ENCODE data around the gene CARMIL1. TPM values are rescaled to one million over a fixed set of nuclear protein-coding genes. Genes with fewer than 3 reads are reported as not detected.

CARMIL1 gene
- total and polyA plus RNA-seq, 11 donors = 2.4 to 9.1 (median 5.3) TPM

DNA sequence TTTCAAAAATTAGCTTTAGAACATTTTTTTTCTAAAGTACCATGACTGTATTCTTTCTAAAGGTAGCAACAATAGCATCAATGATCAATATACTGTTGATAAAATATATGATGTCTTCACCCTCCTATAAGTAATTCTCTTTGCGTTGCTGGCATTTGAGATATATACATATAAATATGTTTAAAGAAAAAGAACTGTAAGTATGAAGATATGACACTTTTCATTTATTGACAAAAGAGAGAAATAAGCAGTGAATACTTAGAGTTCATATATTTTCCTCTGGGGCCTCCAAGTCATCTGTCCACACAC, 323.5 kb downstream of the CARMIL1 start:
- Histone ChIP-seq H3K36me3 (peaks cover 0 to 20% (median 0%) of the 10 kb centered on the region in 9 donors), H3K27ac (no peak overlapping the region), H3K4me1 (no peaks in the 10 kb centered on the region), H3K27me3 (peaks cover 0 to 3% (median 0%) of the 10 kb centered on the region in 9 donors), H3K4me3 (no peak overlapping the region), H3K9me3 (no peaks in the 10 kb centered on the region)
- whole genome bisulfite sequencing, 4 donors = 93 to 98% (median 97%) methylated on average over 1 of the region's 1 CpG
- TF ChIP-seq, protein P1, sequence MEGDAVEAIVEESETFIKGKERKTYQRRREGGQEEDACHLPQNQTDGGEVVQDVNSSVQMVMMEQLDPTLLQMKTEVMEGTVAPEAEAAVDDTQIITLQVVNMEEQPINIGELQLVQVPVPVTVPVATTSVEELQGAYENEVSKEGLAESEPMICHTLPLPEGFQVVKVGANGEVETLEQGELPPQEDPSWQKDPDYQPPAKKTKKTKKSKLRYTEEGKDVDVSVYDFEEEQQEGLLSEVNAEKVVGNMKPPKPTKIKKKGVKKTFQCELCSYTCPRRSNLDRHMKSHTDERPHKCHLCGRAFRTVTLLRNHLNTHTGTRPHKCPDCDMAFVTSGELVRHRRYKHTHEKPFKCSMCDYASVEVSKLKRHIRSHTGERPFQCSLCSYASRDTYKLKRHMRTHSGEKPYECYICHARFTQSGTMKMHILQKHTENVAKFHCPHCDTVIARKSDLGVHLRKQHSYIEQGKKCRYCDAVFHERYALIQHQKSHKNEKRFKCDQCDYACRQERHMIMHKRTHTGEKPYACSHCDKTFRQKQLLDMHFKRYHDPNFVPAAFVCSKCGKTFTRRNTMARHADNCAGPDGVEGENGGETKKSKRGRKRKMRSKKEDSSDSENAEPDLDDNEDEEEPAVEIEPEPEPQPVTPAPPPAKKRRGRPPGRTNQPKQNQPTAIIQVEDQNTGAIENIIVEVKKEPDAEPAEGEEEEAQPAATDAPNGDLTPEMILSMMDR (IDR thresholded peaks at IDR 0.05) = no peak
- TF ChIP-seq POLR2A (IDR thresholded peaks at IDR 0.05) = no peak
- intact Hi-C loops (cut with DNase I) = loop anchor here in 8 of 10 donors (2.0 to 10.0 kb wide), 6 partner anchors 335 to 380 kb away; no protein-coding TSS in a partner anchor
- ATAC-seq (no peak), DNase-seq (no peak)

DNA sequence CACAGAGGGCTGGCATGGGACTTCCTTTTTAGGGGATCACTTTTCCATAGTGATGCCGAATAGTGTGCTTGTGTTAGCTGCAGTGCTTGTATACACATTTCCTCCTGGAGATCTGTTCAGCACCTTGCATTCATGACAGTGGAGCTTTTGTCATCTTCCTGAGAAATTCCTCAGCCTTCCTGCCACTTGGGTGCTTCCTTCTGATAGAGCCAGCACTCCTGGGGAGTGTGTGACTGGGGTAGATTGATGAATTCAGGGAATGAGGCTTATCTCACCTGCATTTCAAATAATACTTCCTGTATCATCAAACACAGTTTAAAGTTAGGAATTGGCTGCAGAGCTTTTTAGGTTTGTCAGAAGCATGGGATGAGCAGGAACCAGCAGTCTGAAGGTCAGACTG, 324.1 kb downstream of the CARMIL1 start:
- no peak for ATAC-seq
- TF ChIP-seq POLR2A (IDR thresholded peaks at IDR 0.05) = no peak
- TF ChIP-seq, protein P1 (IDR thresholded peaks at IDR 0.05) = no peak

DNA sequence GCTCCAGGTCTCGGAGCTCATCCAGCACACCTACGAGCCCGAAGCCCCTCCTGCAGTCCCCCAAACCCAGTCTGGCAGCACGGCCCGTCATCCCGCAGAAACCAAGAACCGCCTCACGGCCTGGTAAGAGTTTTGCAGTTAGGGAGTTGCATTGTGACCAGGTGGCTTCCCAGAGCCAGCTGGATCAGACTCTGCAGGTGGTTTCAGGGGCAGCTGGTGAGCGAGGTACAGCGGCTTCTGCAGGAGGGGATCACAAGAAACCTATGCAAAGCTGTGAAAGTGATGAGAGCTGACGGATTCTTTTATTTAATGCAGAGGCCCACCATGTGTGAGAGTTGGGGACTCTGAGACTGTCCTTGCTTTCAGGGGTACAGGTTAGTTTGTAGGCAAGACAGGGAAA, 327.0 kb downstream of the CARMIL1 start:
- no peaks in the 10 kb centered on the region for H3K9me3 ChIP-seq
- TF ChIP-seq, protein P1 (IDR thresholded peaks at IDR 0.05) = no peak
- no peak for TF ChIP-seq POLR2A (IDR thresholded peaks at IDR 0.05)
- no peaks in the 10 kb centered on the region for H3K27me3 ChIP-seq
- DNase-seq = no peak
- no peak for ATAC-seq
- peaks cover 0 to 36% (median 4%) of the 10 kb centered on the region in 9 donors for H3K36me3 ChIP-seq
- intact Hi-C loops (cut with DNase I) = loop anchor here in 2 of 10 donors (10.0 kb wide), 2 partner anchors 341 to 381 kb away; no protein-coding TSS in a partner anchor
- H3K27ac ChIP-seq = no peak overlapping the region
- H3K4me1 ChIP-seq = no peaks in the 10 kb centered on the region
- no peak overlapping the region for H3K4me3 ChIP-seq
- WGBS, 4 donors = 91 to 93% (median 91%) methylated on average over 11 of the region's 11 CpGs

More for the DNA sequence above, 324.1 kb downstream of the CARMIL1 start:
- H3K27ac ChIP-seq = no peak overlapping the region
- no peaks in the 10 kb centered on the region for H3K9me3 ChIP-seq
- intact Hi-C loops (cut with DNase I) = loop anchor here in 8 of 10 donors (2.0 to 10.0 kb wide), 6 partner anchors 336 to 381 kb away; no protein-coding TSS in a partner anchor
- peaks cover 0 to 3% (median 0%) of the 10 kb centered on the region in 9 donors for H3K27me3 ChIP-seq
- H3K4me1 ChIP-seq = no peaks in the 10 kb centered on the region
- peaks cover 0 to 20% (median 0%) of the 10 kb centered on the region in 9 donors for H3K36me3 ChIP-seq
- WGBS, 4 donors = 64 to 89% (median 83%) methylated on average over 1 of the region's 1 CpG
- DNase-seq = no peak
- H3K4me3 ChIP-seq = no peak overlapping the region

DNA sequence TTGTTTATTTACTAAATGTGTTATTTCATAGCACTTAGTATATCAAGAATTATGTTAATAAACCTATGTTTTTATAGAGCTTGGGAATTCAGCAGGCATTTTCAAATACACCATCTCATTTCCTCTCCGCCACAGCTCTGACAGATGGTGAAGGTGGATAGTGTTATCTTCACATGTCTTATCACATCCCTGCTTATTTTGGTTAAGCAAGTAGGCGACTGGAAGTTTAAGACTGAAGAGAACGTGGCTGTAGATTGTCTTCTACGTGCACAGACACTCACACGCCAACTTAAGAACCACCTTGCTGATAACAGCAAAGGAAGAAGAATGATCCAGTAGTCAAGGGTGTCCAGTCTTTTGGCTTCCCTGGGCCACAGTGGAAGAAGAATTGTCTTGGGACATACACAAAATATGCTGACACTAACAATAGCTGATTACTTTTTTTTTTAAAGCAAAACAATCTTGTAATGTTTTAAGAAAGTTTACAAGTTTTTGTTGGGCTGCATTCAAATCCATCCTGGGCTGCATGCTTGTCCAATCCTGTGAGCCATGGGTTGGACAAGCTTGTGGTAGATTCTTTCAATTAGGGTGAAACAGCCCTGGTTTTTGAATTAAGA, 329.5 kb downstream of the CARMIL1 start:
- Histone ChIP-seq H3K4me3 (no peak overlapping the region), H3K36me3 (peaks cover 0 to 52% (median 4%) of the 10 kb centered on the region in 9 donors), H3K27ac (no peak overlapping the region), H3K4me1 (no peaks in the 10 kb centered on the region), H3K27me3 (no peaks in the 10 kb centered on the region), H3K9me3 (no peaks in the 10 kb centered on the region)
- WGBS, 4 donors = 76 to 82% (median 77%) methylated on average over 5 of the region's 5 CpGs
- ATAC-seq (no peak), DNase-seq (no peak)
- no peak for TF ChIP-seq POLR2A (IDR thresholded peaks at IDR 0.05)
- TF ChIP-seq, protein P1 (IDR thresholded peaks at IDR 0.05) = no peak
- intact Hi-C loops (cut with DNase I) = loop anchor here in 2 of 10 donors (10.0 kb wide), 2 partner anchors 344 to 384 kb away; no protein-coding TSS in a partner anchor

Data from heart left ventricle (tissue), 16 donors.